ENCODE measurements around the gene APOBEC3B. TPM values are rescaled to one million over a fixed set of nuclear protein-coding genes. Genes with fewer than 3 reads are reported as not detected.
A peak's percentile ranks its signal among the peaks of the same experiment; 100 is the strongest.

Gene APOBEC3B
- total RNA-seq, 2 experiments from 2014 or later, result not detected

GRCh38 chr22:38950527-38951295, 31.4 kb upstream of the APOBEC3B start:
- Histone ChIP-seq H3K27ac (ENCODE audit: low read depth in 1 of 2, low read length in 2 of 2) (no peak overlapping the region), H3K9me3 (ENCODE audit: control insufficient read depth in 1 of 2, insufficient read depth in 1 of 2, low read length in 2 of 2) (no peaks in the 10 kb centered on the region), H3K4me3 (ENCODE audit: low read length) (no peak overlapping the region), H3K36me3 (ENCODE audit: insufficient read depth, low read length) (no peaks in the 10 kb centered on the region), H3K27me3 (ENCODE audit: control insufficient read depth in 1 of 2, insufficient read depth in 2 of 2, low read length in 2 of 2) (peaks cover 0 to 3% of the 10 kb centered on the region in 2 experiments), H3K4me1 (ENCODE audit: insufficient read depth, low read length) (peaks cover 22% of the 10 kb centered on the region)
- no peak for TF ChIP-seq CTCF (IDR thresholded peaks at IDR 0.05)
- Mint-ChIP-seq H3K4me1 (ENCODE audit: low read depth) (no peaks in the 10 kb centered on the region), H3K27me3 (peaks cover 24% of the 10 kb centered on the region), H3K4me3 (no peak overlapping the region), H3K9me3 (no peaks in the 10 kb centered on the region), H3K36me3 (ENCODE audit: low read depth) (no peaks in the 10 kb centered on the region), H3K27ac (no peak overlapping the region)
- POLR2A ChIA-PET, result no interaction called here
- ATAC-seq (ENCODE audit: poor library complexity), result no peak
- DNase-seq, result peak in 1 of 14 experiments; percentile 6
- intact Hi-C loops (cut with DNase I, micrococcal nuclease), result loop anchor here in 1 of 2 experiments (5.0 kb wide), 1 partner anchor 53 kb away; no protein-coding TSS in a partner anchor
- CTCF ChIA-PET, result no interaction called here

- no peak overlapping the region for H3K4me3 Mint-ChIP-seq
- DNase-seq (peak in 1 of 14 experiments; percentile 7), ATAC-seq (ENCODE audit: poor library complexity) (no peak)
- H3K27ac Mint-ChIP-seq, result no peak overlapping the region
- intact Hi-C loops (cut with DNase I, micrococcal nuclease), result loop anchor here in 1 of 2 experiments (5.0 kb wide), 1 partner anchor 54 kb away; no protein-coding TSS in a partner anchor
- peaks cover 0 to 3% of the 10 kb centered on the region in 2 experiments for H3K27me3 ChIP-seq (ENCODE audit: control insufficient read depth in 1 of 2, insufficient read depth in 2 of 2, low read length in 2 of 2)
- H3K4me1 Mint-ChIP-seq (ENCODE audit: low read depth), result no peaks in the 10 kb centered on the region
- no peaks in the 10 kb centered on the region for H3K9me3 Mint-ChIP-seq
- peaks cover 14% of the 10 kb centered on the region for H3K27me3 Mint-ChIP-seq
- peaks cover 22% of the 10 kb centered on the region for H3K4me1 ChIP-seq (ENCODE audit: insufficient read depth, low read length)
- no peaks in the 10 kb centered on the region for H3K36me3 ChIP-seq (ENCODE audit: insufficient read depth, low read length)
- no peaks in the 10 kb centered on the region for H3K9me3 ChIP-seq (ENCODE audit: control insufficient read depth in 1 of 2, insufficient read depth in 1 of 2, low read length in 2 of 2)
- H3K27ac ChIP-seq (ENCODE audit: low read depth in 1 of 2, low read length in 2 of 2), result no peak overlapping the region
- no peak for TF ChIP-seq CTCF (IDR thresholded peaks at IDR 0.05)
- POLR2A ChIA-PET, result no interaction called here
- H3K36me3 Mint-ChIP-seq (ENCODE audit: low read depth), result no peaks in the 10 kb centered on the region
- CTCF ChIA-PET, result interaction anchor here (1.2 kb wide), 1 partner anchor 51 kb away, joined by 3 read pairs; no protein-coding TSS in a partner anchor
- no peak overlapping the region for H3K4me3 ChIP-seq (ENCODE audit: low read length)
Observed at GRCh38 chr22:38951734-38952133, 30.4 kb upstream of the APOBEC3B start.

- peak in 1 of 14 experiments; percentile 11 for DNase-seq
- peaks cover 0 to 3% of the 10 kb centered on the region in 2 experiments for H3K27me3 ChIP-seq (ENCODE audit: control insufficient read depth in 1 of 2, insufficient read depth in 2 of 2, low read length in 2 of 2)
- ChIA-PET CTCF (interaction anchor here (1.2 kb wide), 1 partner anchor 51 kb away, joined by 3 read pairs; no protein-coding TSS in a partner anchor), POLR2A (no interaction called here)
- no peak for ATAC-seq (ENCODE audit: poor library complexity)
- no peak for TF ChIP-seq CTCF (IDR thresholded peaks at IDR 0.05)
- Mint-ChIP-seq H3K4me3 (no peak overlapping the region), H3K27me3 (peaks cover 8% of the 10 kb centered on the region), H3K4me1 (ENCODE audit: low read depth) (no peaks in the 10 kb centered on the region), H3K9me3 (no peaks in the 10 kb centered on the region), H3K27ac (no peak overlapping the region), H3K36me3 (ENCODE audit: low read depth) (no peaks in the 10 kb centered on the region)
- no peak overlapping the region for H3K4me3 ChIP-seq (ENCODE audit: low read length)
- no peaks in the 10 kb centered on the region for H3K36me3 ChIP-seq (ENCODE audit: insufficient read depth, low read length)
- H3K4me1 ChIP-seq (ENCODE audit: insufficient read depth, low read length), result peaks cover 22% of the 10 kb centered on the region
- no peaks in the 10 kb centered on the region for H3K9me3 ChIP-seq (ENCODE audit: control insufficient read depth in 1 of 2, insufficient read depth in 1 of 2, low read length in 2 of 2)
- H3K27ac ChIP-seq (ENCODE audit: low read depth in 1 of 2, low read length in 2 of 2), result no peak overlapping the region
- intact Hi-C loops (cut with DNase I, micrococcal nuclease), result loop anchor here in 1 of 2 experiments (5.0 kb wide), 1 partner anchor 55 kb away; no protein-coding TSS in a partner anchor
Observed at GRCh38 chr22:38952281-38952993, 29.7 kb upstream of the APOBEC3B start.

Data from CD4-positive, alpha-beta T cell (primary cell).